ENCODE data around the gene ZNF488. TPM values are rescaled to one million over a fixed set of nuclear protein-coding genes. Genes with fewer than 3 reads are reported as not detected.

ZNF488 gene
- total and polyA plus RNA-seq, 10 of the 15 experiments (the other 5 are each of a cell fraction or from before 2014, with no cell fraction given) = not detected

- ChIA-PET SMC1A (ENCODE audit: uncharacterized antibody, unreplicated experiment) (no interaction called here), POLR2A (no interaction called here), RAD21 (ENCODE audit: unreplicated experiment) (no interaction called here), CTCF (interaction anchor here (0.6 to 1.4 kb wide), 3 partner anchors 13 to 815 kb away, joined by 3 to 4 read pairs (median 3); no protein-coding TSS in a partner anchor)
- 55% methylated on average over 9 of the region's 9 CpGs for WGBS (ENCODE audit: insufficient coverage, insufficient replicate concordance, low lambda C conversion rate, missing lambda C conversion rate)
- DNase-seq (ENCODE audit: low read depth, low spot score) = no peak
- H3K4me2 ChIP-seq (ENCODE audit: control insufficient read depth, insufficient read depth) = no peak overlapping the region
- TF ChIP-seq SMC3 (IDR thresholded peaks at IDR 0.05; ENCODE audit: borderline replicate concordance, low read length) (peak; percentile 41; the same call in 1 of the 2 replicates), PAX5 (IDR thresholded peaks at IDR 0.05; ENCODE audit: borderline replicate concordance, low read depth, low read length) (no peak), SPI1 (IDR thresholded peaks at IDR 0.05; ENCODE audit: borderline replicate concordance, insufficient read depth, low read depth, low read length) (peak; percentile 17; the same call in 1 of the 2 replicates), RAD51 (IDR thresholded peaks at IDR 0.05) (no peak), MTA2 (IDR thresholded peaks at IDR 0.05; ENCODE audit: low read depth) (no peak), MEF2B (IDR thresholded peaks at IDR 0.05; ENCODE audit: partially characterized antibody, poor library complexity, severe bottlenecking) (peak; percentile 79), SMAD1 (IDR thresholded peaks at IDR 0.05; ENCODE audit: low read depth, partially characterized antibody) (no peak), CREM (IDR thresholded peaks at IDR 0.05; ENCODE audit: low read depth) (no peak), RAD21 (IDR thresholded peaks at IDR 0.05; ENCODE audit: insufficient read depth, low read depth, low read length) (0 out of 2 replicates have a peak, but pooled peaks have one; percentile 25), ZNF622 (IDR thresholded peaks at IDR 0.05) (no peak), FOXM1 (IDR thresholded peaks at IDR 0.05; ENCODE audit: low read depth, low read length) (no peak), CTCF (IDR thresholded peaks at IDR 0.05 in 2 of 3, conservative IDR thresholded peaks at IDR 0.05 in 1 of 3; ENCODE audit: control insufficient read depth in 2 of 3, extremely low read depth in 1 of 3, insufficient read depth in 1 of 3, low read depth in 3 of 3, low read length in 3 of 3) (peak; percentile 50 to 71 (median 68)), NRF1 (conservative IDR thresholded peaks at IDR 0.05; ENCODE audit: low read depth, low read length) (no peak), ZNF384 (IDR thresholded peaks at IDR 0.05; ENCODE audit: borderline replicate concordance, low read depth, low read length) (no peak)
- TF ChIP-seq, protein P1, sequence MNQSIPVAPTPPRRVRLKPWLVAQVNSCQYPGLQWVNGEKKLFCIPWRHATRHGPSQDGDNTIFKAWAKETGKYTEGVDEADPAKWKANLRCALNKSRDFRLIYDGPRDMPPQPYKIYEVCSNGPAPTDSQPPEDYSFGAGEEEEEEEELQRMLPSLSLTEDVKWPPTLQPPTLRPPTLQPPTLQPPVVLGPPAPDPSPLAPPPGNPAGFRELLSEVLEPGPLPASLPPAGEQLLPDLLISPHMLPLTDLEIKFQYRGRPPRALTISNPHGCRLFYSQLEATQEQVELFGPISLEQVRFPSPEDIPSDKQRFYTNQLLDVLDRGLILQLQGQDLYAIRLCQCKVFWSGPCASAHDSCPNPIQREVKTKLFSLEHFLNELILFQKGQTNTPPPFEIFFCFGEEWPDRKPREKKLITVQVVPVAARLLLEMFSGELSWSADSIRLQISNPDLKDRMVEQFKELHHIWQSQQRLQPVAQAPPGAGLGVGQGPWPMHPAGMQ (IDR thresholded peaks at IDR 0.05; ENCODE audit: borderline replicate concordance) = no peak
- no peaks in the 10 kb centered on the region; a peak in 1 of 4 replicates for H3K27me3 ChIP-seq (replicated peaks in 1 of 2; ENCODE audit: control insufficient read depth in 2 of 2, insufficient read depth in 2 of 2, low read length in 1 of 2)
- intact Hi-C loops (cut with micrococcal nuclease; ENCODE audit: unreplicated experiment) = no loop called here
- no peaks in the 10 kb centered on the region for H4K20me1 ChIP-seq (ENCODE audit: control insufficient read depth, insufficient read depth)
- in situ Hi-C loops (cut with MboI) = no loop called here
- H3K4me1 ChIP-seq (ENCODE audit: control insufficient read depth, insufficient read depth, low read length) = no peaks in the 10 kb centered on the region
- no peaks in the 10 kb centered on the region for H3K9me3 ChIP-seq (replicated peaks; ENCODE audit: control insufficient read depth, insufficient read depth, low read length)
- H3K9ac ChIP-seq (ENCODE audit: control insufficient read depth, insufficient read depth, low read length) = no peak overlapping the region
- no peak for FAIRE-seq
- H3K36me3 ChIP-seq (ENCODE audit: control insufficient read depth in 2 of 2, insufficient read depth in 2 of 2, low read length in 1 of 2) = no peaks in the 10 kb centered on the region
- H3K4me3 ChIP-seq = no peak overlapping the region
- no peak overlapping the region for H2AFZ ChIP-seq (ENCODE audit: control insufficient read depth, low read depth, low read length)
- no peaks in the 10 kb centered on the region for H3K79me2 ChIP-seq (ENCODE audit: control insufficient read depth, insufficient read depth, low read length)
- peak; percentile 55 for ATAC-seq
- no peak overlapping the region for H3K27ac ChIP-seq (ENCODE audit: control insufficient read depth, insufficient read depth)
- BruUV-seq (replicated peaks) = no TSS peak
These were observed 22.8 kb downstream of the ZNF488 start for GRCh38 chr10:47361293-47361692.
